A549 (cell line): ENCODE data around the gene BRF1.

Source experiments
- NR3C1 ChIP-seq: fragments of >200 bp; sonication (Bioruptor Twin); formaldehyde crosslinking; IDR thresholded peaks from 3 replicates; pipeline ENCODE4 v1.6.1; 2017
- POLR2AphosphoS2 ChIP-seq: conservative IDR thresholded peaks from 2 replicates; pipeline ENCODE4 v1.6.1; 2012; ENCODE audit warnings: low read length, improper control_type of control experiment, inconsistent platforms

GRCh38 chr14:105300542-105301102, at the start of gene BRF1:
- TF ChIP-seq NR3C1, result no peak
- TF ChIP-seq POLR2AphosphoS2, result no peak
